K562 (cell line): ENCODE data around the gene AP3S2. TPM values are rescaled to one million over a fixed set of nuclear protein-coding genes. Genes with fewer than 3 reads are reported as not detected.

Experiments
- ATAC-seq: fragments of 200-7000 bp; cut with Tn5 transposase; 3 replicates; pipeline ENCODE4 v1.9.1; 2020; ENCODE audit warnings: moderate library complexity
- BruUV-seq: library from RNA; stranded (reverse); fragments of 400-500 nt; replicated peaks from 2 replicates; lab custom pipeline; 2021; lab: Mats Ljungman, UMichigan
- CTCF ChIA-PET: fragments of 300-600 bp; formaldehyde crosslinking; extraction: SDS; loops from one replicate; lab custom pipeline; 2021; ENCODE audit warnings: low intra/inter-chr PET ratio; lab: Yijun Ruan, JAX
- POLR2A ChIA-PET: fragments of 300-600, 350-650 bp; sonication (Branson Sonifier 250); formaldehyde crosslinking; extraction: SDS; loops from one replicate; lab custom pipeline; 2021; ENCODE audit warnings: antibody characterized with exemption, inconsistent platforms; lab: Yijun Ruan, JAX
- DNase-seq, 4 experiments: peaks; one replicate each; pipeline versions ENCODE4 v3.0.0 to v3.0.0-alpha.2; 2011 to 2018; ENCODE audit warnings: low spot score in 3 of 4, mixed read lengths in 3 of 4; ENCODE audit errors: extremely low read depth in 1 of 4
- FAIRE-seq: peaks from 2 replicates; lab custom pipeline; 2011; peaks lifted over from hg19 to GRCh38; lab: Jason Lieb, UNC
- H2AFZ ChIP-seq: 2 replicates; pipeline ENCODE4 v1.6.0; 2011; ENCODE audit warnings: low read depth, low read length, control low read depth, inconsistent platforms
- H3K27ac ChIP-seq: fragments of 200-600 bp; 3 replicates; pipeline ENCODE4 v1.8.0; 2011; ENCODE audit warnings: low read depth, mild to moderate bottlenecking, control low read depth, inconsistent platforms, low read length, moderate library complexity, mixed read lengths; ENCODE audit errors: extremely low read depth
- H3K27me3 ChIP-seq, 2 experiments: fragments of 300-600 bp in 1 of 2; 2 replicates in 1 of 2; 3 replicates in 1 of 2; pipeline versions ENCODE4 v1.6.0 to v1.8.0; 2011; ENCODE audit warnings: inconsistent platforms in 2 of 2, low read length in 2 of 2, mild to moderate bottlenecking in 1 of 2, mixed read lengths in 1 of 2, moderate library complexity in 1 of 2; ENCODE audit not compliant: control insufficient read depth in 2 of 2, insufficient read depth in 2 of 2
- H3K36me3 ChIP-seq: fragments of 300-600 bp; 3 replicates; pipeline ENCODE4 v1.8.0; 2011; ENCODE audit warnings: mild to moderate bottlenecking, low read length, inconsistent platforms; ENCODE audit not compliant: control insufficient read depth, insufficient read depth
- H3K4me1 ChIP-seq, 2 experiments: fragments of 200-600 bp in 1 of 2; replicated peaks in 1 of 2; 2 replicates in 1 of 2; 3 replicates in 1 of 2; pipeline versions ENCODE4 v1.5.1 to v1.8.0; 2011; ENCODE audit warnings: inconsistent platforms in 2 of 2, low read length in 2 of 2, mild to moderate bottlenecking in 1 of 2, mixed read lengths in 1 of 2, moderate library complexity in 1 of 2; ENCODE audit not compliant: control insufficient read depth in 2 of 2, insufficient read depth in 2 of 2
- H3K4me2 ChIP-seq: 2 replicates; pipeline ENCODE4 v1.6.1; 2011; ENCODE audit warnings: low read length, control low read depth, inconsistent platforms, mixed read lengths; ENCODE audit not compliant: insufficient read depth
- H3K4me3 ChIP-seq: fragments of 200-600 bp; sonication (generic), shearing (Covaris generic); 2 replicates; pipeline ENCODE4 v1.5.1; 2016; ENCODE audit warnings: control low read depth, inconsistent platforms
- H3K79me2 ChIP-seq: fragments of 200-600 bp; 3 replicates; pipeline ENCODE4 v1.8.0; 2011; ENCODE audit warnings: low read length, inconsistent platforms; ENCODE audit not compliant: control insufficient read depth, insufficient read depth
- H3K9ac ChIP-seq, 2 experiments: 2 replicates each; pipeline versions ENCODE4 v1.6.0 to v1.6.1; 2011; ENCODE audit warnings: low read depth in 2 of 2, low read length in 2 of 2, control low read depth in 1 of 2, inconsistent platforms in 1 of 2, mild to moderate bottlenecking in 1 of 2, mixed read lengths in 1 of 2; ENCODE audit not compliant: insufficient read depth in 1 of 2
- H3K9me1 ChIP-seq: one replicate; pipeline ENCODE4 v1.6.0; 2011; ENCODE audit warnings: inconsistent platforms, mild to moderate bottlenecking, low read length, moderate library complexity; ENCODE audit not compliant: control insufficient read depth, insufficient read depth
- H3K9me3 ChIP-seq: replicated peaks from 2 replicates; pipeline ENCODE4 v1.5.1; 2011; ENCODE audit warnings: low read depth, low read length, inconsistent platforms; ENCODE audit not compliant: control insufficient read depth, insufficient read depth
- H4K20me1 ChIP-seq: replicated peaks from 2 replicates; pipeline ENCODE4 v1.6.1; 2011; ENCODE audit warnings: low read length, inconsistent platforms, mixed read lengths; ENCODE audit not compliant: control insufficient read depth, insufficient read depth
- BCLAF1 ChIP-seq, 2 experiments: fragments of 450-650 bp in 1 of 2; IDR thresholded peaks; 2 replicates each; pipeline ENCODE4 v1.6.1; 2011 to 2017; ENCODE audit warnings: low read depth in 2 of 2, antibody characterized with exemption in 1 of 2, borderline replicate concordance in 1 of 2, low read length in 1 of 2, mild to moderate bottlenecking in 1 of 2, mixed read lengths in 1 of 2; ENCODE audit not compliant: control insufficient read depth in 1 of 2
- CBFB ChIP-seq: sonication (generic); formaldehyde crosslinking; IDR thresholded peaks from 2 replicates; pipeline ENCODE4 v1.4.0; 2020; ENCODE audit warnings: mild to moderate bottlenecking, missing genetic modification reagents
- KLF10 ChIP-seq: fragments of 250-450 bp; sonication (Bioruptor Pico); IDR thresholded peaks from 2 replicates; pipeline ENCODE4 v1.6.1; 2021; ENCODE audit warnings: matching md5 sums
- NR3C1 ChIP-seq: sonication (generic); formaldehyde crosslinking; IDR thresholded peaks from 2 replicates; pipeline ENCODE4 v1.8.1; 2022; ENCODE audit warnings: missing genetic modification reagents
- SNIP1 ChIP-seq: fragments of 450-650 bp; IDR thresholded peaks from 2 replicates; pipeline ENCODE4 v1.7.1; 2017; ENCODE audit warnings: low read depth, mild to moderate bottlenecking
- SRSF9 ChIP-seq: fragments of 200-400 bp; formaldehyde crosslinking; IDR thresholded peaks from 2 replicates; pipeline ENCODE4 v1.6.1; 2017; ENCODE audit warnings: low read depth, low read length, borderline replicate concordance
- ZFP30 ChIP-seq: fragments of 250-450 bp; sonication (Bioruptor Pico); IDR thresholded peaks from 2 replicates; pipeline ENCODE4 v1.8.0; 2022; ENCODE audit warnings: moderate library complexity, mild to moderate bottlenecking, inconsistent platforms, borderline replicate concordance
- WGBS: fragments of 100-300 bp; shearing (Covaris generic); methylation state at CpG from one replicate; pipeline ENCODE4 v1.1.6; 2016; ENCODE audit warnings: low coverage, mixed read lengths; ENCODE audit not compliant: insufficient coverage; ENCODE audit errors: missing lambda C conversion rate; 5-methylcytosine and 5-hydroxymethylcytosine counted together
- in situ Hi-C: fragments of 300-500 bp; cut with MboI; formaldehyde crosslinking; loops from 4 replicates; pipeline ENCODE4 v1.15.0; 2018; ENCODE audit warnings: inconsistent platforms, mixed read lengths
- intact Hi-C: fragments of 100-400 bp; cut with micrococcal nuclease; formaldehyde crosslinking; loops from 2 replicates; pipeline ENCODE4 v1.14.2; 2022
- polyA plus RNA-seq, 8 experiments: library from polyadenylated mRNA; depleted of rRNA in 4 of 8; stranded (reverse) in 5 of 8; unstranded in 3 of 8; fragments of >200 nt; fragmentation: Nextera tagmentation in 2 of 8; fragmentation: Illumina TruSeq in 1 of 8; extraction: Ambion mirVana in 2 of 8; extraction: Trizol in 1 of 8; gene quantifications; 2 replicates each; pipeline versions ENCODE4 v1.2.1 to v1.2.3, GENCODE V29; 2011 to 2014; ENCODE audit warnings: inconsistent platforms in 1 of 8, missing spikeins in 1 of 8
- total RNA-seq, 7 experiments: library from RNA; depleted of rRNA in 6 of 7; stranded (reverse); fragments of >200 nt in 6 of 7; fragmentation: Illumina TruSeq in 2 of 7; extraction: Trizol in 2 of 7; gene quantifications; 2 replicates each; pipeline versions ENCODE4 v1.2.1 to v1.2.3, GENCODE V29; 2011 to 2021; ENCODE audit warnings: low replicate concordance in 1 of 7

The AP3S2 gene
- total and polyA plus RNA-seq, 9 of the 15 experiments (the other 6 are each of a cell fraction or from before 2014, with no cell fraction given) = 16.4 to 54.1 (median 37.4) TPM

GRCh38 chr15:89916660-89917059 lies 22.9 kb upstream of the AP3S2 start:
- FAIRE-seq = no peak
- CTCF ChIA-PET = no interaction called here

More at GRCh38 chr15:89916660-89917059, 22.9 kb upstream of the AP3S2 start:
- in situ Hi-C loops (no loop called here), intact Hi-C loops (no loop called here)
- H2AFZ ChIP-seq = no peak overlapping the region
- H3K9me3 ChIP-seq = no peaks in the 10 kb centered on the region
- WGBS = 6% methylated on average over 3 of the region's 3 CpGs
- POLR2A ChIA-PET = interaction anchor here (0.6 kb wide), 1 partner anchor 166 kb away, joined by 3 read pairs; no protein-coding TSS in a partner anchor
- no peak for TF ChIP-seq SRSF9
- TF ChIP-seq ZFP30 (CRISPR knock-in tag) = no peak
- TF ChIP-seq NR3C1 (CRISPR knock-in tag) = no peak
- no peak for TF ChIP-seq BCLAF1 (IDR thresholded peaks at IDR 0.05; ENCODE audit: borderline replicate concordance in 1 of 2, control insufficient read depth in 1 of 2, low read depth in 2 of 2, low read length in 1 of 2)
- TF ChIP-seq KLF10 (CRISPR knock-in tag) = no peak
- no peak for TF ChIP-seq SNIP1
- no peak for TF ChIP-seq CBFB (CRISPR knock-in tag)
- H3K9ac ChIP-seq = no peak overlapping the region
- H3K4me1 ChIP-seq = peaks cover 0 to 8% of the 10 kb centered on the region in 2 experiments; a peak in 1 of 5 replicates
- no peaks in the 10 kb centered on the region for H3K9me1 ChIP-seq
- no TSS peak for BruUV-seq
- DNase-seq (no peak), ATAC-seq (no peak)
- no peaks in the 10 kb centered on the region for H3K79me2 ChIP-seq
- H3K4me2 ChIP-seq = no peak overlapping the region
- no peak overlapping the region for H3K27ac ChIP-seq
- H3K36me3 ChIP-seq = no peaks in the 10 kb centered on the region
- no peak overlapping the region for H3K4me3 ChIP-seq
- H4K20me1 ChIP-seq = no peaks in the 10 kb centered on the region
- peaks cover 2 to 22% of the 10 kb centered on the region in 2 experiments; a peak in 3 of 5 replicates for H3K27me3 ChIP-seq
